Stimulated activated CD4-positive, alpha-beta T cell treated with anti-CD3 and anti-CD28 coated beads, Interleukin-12 subunit alpha, Interleukin-12 subunit beta, amount 100 ng/mL, for 24 hours (primary cell): ENCODE results near the gene EPS8L3.
"Not testable (repeated sequence)": the region's sequence is repeated elsewhere in the genome, so short reads cannot be mapped to it uniquely, and the experiment has no call there.

Experiments
- DNase-seq, 2 experiments: peaks; one replicate each; pipeline ENCODE4 v3.0.0-alpha.2; 2020; ENCODE audit warnings: low read depth in 2 of 2

EPS8L3 gene

DNA sequence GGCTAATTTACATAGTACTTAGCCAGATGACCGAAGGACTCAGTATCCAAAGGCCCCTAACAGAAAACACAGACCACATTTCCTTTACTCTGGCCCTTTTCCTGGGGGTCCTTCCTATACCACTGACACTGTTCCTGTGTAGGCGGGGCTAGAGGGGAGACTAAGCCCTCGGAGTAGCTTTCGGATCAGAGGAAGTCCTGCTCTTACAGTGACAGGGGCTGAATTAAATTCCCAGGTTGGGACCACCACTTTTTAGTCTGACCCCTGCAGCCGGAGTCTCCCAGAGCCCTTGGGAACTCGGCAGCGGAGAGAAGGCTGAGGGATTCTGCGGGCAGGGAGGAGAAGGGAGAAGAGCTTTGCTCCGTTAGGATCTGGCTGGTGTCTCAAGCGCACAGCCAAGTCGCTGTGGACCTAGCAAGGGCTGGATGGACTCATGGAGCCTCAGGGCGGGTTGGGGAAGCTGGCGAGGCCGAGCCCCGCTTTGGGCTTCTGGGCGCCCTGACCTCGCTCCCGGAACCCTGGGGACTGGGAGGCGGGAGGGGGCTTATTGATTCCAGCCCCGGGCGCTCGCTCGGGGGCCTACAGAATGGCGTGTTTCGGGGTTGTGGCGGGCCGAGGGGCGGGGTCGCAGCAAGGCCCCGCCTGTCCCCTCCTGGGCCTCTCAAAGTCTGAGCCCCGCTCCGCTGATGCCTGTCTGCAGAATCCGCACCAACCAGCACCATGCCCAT is 52.0 kb downstream of the EPS8L3 start, which contains the start of gene GSTM5:
Gene GSTM5 (plus strand): TSS at position 659 of the 728 bp plus-strand sequence. CDS start 62 bp downstream, at position 721.
- not testable (repeated sequence) for DNase-seq

DNA sequence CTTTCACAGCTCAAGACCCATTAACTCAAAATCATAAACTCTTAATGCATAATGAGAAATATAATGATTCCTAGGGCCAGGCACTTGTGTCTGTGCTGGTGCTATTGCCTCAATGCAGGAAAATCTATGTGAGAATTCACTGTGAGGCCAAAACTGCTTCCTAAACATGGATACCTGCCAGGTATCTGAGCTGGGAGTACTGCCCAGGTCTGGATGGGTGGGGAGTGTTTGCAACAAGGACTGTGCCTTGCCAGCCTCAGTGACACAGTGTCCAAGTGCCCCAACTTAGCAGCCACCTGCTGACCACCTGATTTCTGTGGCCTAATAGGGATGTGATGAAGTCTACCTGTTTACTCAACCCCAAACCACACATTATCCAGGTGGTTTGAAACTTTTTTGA is 53.9 kb downstream of the EPS8L3 start:
- not testable (repeated sequence) for DNase-seq

DNA sequence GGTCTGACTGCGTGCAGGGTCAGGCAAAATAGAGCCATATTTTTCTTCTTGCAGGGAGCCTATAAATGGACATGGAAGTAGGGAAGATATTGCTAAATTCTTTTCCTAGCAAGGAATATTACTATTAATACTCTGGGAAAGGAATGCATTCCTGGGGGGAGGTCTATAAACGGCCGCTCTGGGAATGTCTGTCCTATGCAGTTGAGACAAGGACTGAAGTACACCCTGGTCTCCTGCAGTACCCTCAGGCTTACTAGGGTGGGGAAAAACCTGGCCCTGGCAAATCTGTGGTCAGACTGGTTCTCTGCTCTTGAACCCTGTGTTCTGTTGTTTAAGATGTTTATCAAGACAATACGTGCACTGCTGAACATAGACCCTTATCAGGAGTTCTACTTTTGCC is 54.8 kb downstream of the EPS8L3 start:
- DNase-seq: not testable (repeated sequence)

DNA sequence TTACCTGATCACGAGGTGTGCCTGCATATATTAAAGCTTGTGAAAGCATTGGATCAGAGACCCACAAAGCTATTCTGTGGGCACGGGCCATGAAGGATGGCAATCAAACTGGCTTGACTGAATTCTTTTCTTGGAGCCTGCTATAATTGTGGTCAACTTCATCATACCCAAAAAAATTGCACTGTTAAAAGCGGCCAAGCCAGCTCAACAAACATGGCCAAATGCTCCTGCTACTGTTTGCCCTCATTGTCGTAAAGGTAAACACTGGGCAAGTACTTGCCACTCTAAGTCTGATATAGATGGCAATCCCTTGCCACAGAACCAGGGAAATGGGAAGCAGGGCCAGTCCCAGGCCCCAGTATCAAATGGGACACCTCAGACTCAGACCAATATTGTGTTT is 58.3 kb downstream of the EPS8L3 start:
- DNase-seq: no peak

DNA sequence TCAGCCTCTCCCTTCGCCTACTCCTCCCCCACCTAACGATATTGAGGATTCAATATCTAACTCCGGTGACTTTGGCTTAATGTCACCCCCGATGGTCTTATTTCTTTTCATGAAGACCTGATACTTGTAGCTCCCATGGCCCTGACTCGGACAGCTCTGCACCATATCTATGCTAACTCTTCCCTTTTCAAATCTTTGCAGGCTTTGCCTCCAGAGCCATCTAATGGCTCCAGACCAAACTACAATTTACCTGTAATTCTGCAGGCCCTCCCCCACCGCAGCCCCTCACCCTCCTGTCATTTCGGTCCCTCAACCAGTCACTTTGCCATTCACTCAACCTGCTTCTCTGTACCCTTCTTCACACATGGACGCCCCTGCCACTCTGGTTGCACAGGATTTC is 59.5 kb downstream of the EPS8L3 start:
- DNase-seq: no peak

DNA sequence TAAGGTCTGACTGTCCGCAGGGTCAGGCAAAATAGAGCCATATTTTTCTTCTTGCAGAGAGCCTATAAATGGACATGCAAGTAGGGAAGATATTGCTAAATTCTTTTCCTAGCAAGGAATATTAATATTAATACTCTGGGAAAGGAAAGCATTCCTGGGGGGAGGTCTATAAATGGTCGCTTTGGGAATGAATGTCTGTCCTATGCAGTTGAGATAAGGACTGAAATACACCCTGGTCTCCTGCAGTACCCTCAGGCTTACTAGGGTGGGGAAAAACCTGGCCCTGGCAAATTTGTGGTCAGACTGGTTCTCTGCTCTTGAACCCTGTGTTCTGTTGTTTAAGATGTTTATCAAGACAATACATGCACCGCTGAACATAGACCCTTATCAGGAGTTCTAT is 60.8 kb downstream of the EPS8L3 start:
- DNase-seq: not testable (repeated sequence)
